ENCODE measurements around the gene RPTOR.

The RPTOR gene

GRCh38 chr17:80856863-80857755 is 312.5 kb downstream of the RPTOR start:
- DNase-seq, result no peak

GRCh38 chr17:80857756-80858171 is 313.1 kb downstream of the RPTOR start:
- DNase-seq, result no peak

- no peak for DNase-seq
Observed at GRCh38 chr17:80858301-80859001, 313.8 kb downstream of the RPTOR start.

- DNase-seq, result no peak
Observed at GRCh38 chr17:80859002-80859941, 314.6 kb downstream of the RPTOR start.

GRCh38 chr17:80860101-80860671 is 315.5 kb downstream of the RPTOR start:
- DNase-seq, result no peak

- no peak for DNase-seq
Observed at GRCh38 chr17:80860703-80861417, 316.2 kb downstream of the RPTOR start.

- no peak for DNase-seq
Observed at GRCh38 chr17:80861418-80861815, 316.8 kb downstream of the RPTOR start.

- peak; percentile 66 for DNase-seq
Observed at GRCh38 chr17:80861892-80862291, 317.3 kb downstream of the RPTOR start.

GRCh38 chr17:80862481-80862961 is 317.9 kb downstream of the RPTOR start:
- DNase-seq, result no peak

GRCh38 chr17:80862978-80863377 is 318.3 kb downstream of the RPTOR start:
- DNase-seq, result no peak

- DNase-seq, result no peak
Observed at GRCh38 chr17:80863626-80864025, 319.0 kb downstream of the RPTOR start.

- DNase-seq, result no peak
Observed at GRCh38 chr17:80864751-80865150, 320.1 kb downstream of the RPTOR start.

GRCh38 chr17:80866050-80866793 is 321.6 kb downstream of the RPTOR start:
- peak; percentile 72 for DNase-seq

- no peak for DNase-seq
Observed at GRCh38 chr17:80868022-80868609, 323.5 kb downstream of the RPTOR start.

GRCh38 chr17:80869481-80870145 is 325.0 kb downstream of the RPTOR start:
- DNase-seq, result no peak

GRCh38 chr17:80870401-80870800 is 325.8 kb downstream of the RPTOR start:
- DNase-seq, result no peak

- no peak for DNase-seq
Observed at GRCh38 chr17:80871341-80871740, 326.7 kb downstream of the RPTOR start.

GRCh38 chr17:80872001-80872500 is 327.4 kb downstream of the RPTOR start:
- DNase-seq, result no peak

- no peak for DNase-seq
Observed at GRCh38 chr17:80872501-80873306, 328.1 kb downstream of the RPTOR start.

All from stimulated activated CD4-positive, alpha-beta T cell treated with anti-CD3 and anti-CD28 coated beads, Interleukin-4, amount 100 ng/mL, for 1 hour (primary cell).